H1 (cell line): ENCODE data around the gene FRY. TPM values are rescaled to one million over a fixed set of nuclear protein-coding genes. Genes with fewer than 3 reads are reported as not detected.
"Not testable (repeated sequence)": the region's sequence is repeated elsewhere in the genome, so short reads cannot be mapped to it uniquely, and the experiment has no call there.

Experiments used
- CTCF ChIA-PET: fragments of 300-600 bp; sonication (Branson Sonifier 250); formaldehyde crosslinking; loops from one replicate; lab custom pipeline; 2021; ENCODE audit not compliant: partially characterized antibody; lab: Charles Lee
- POLR2A ChIA-PET: fragments of 300-600 bp; sonication (Branson Sonifier 250); formaldehyde crosslinking; loops from one replicate; lab custom pipeline; 2021; ENCODE audit warnings: inconsistent platforms; ENCODE audit not compliant: partially characterized antibody; lab: Charles Lee
- DNase-seq, 2 experiments: peaks; one replicate each; pipeline versions ENCODE4 v3.0.0 to v3.0.0-alpha.2; 2010 to 2022; ENCODE audit warnings: low spot score in 2 of 2, low read depth in 1 of 2, mixed read lengths in 1 of 2
- FAIRE-seq: peaks from 2 replicates; lab custom pipeline; 2011; peaks lifted over from hg19 to GRCh38; lab: Jason Lieb, UNC
- H2AFZ ChIP-seq: 2 replicates; pipeline ENCODE4 v1.8.1; 2012; ENCODE audit warnings: low read length, inconsistent platforms
- H2AK5ac ChIP-seq: 2 replicates; pipeline ENCODE4 v1.6.1; 2013; ENCODE audit warnings: low read depth, low read length
- H2BK120ac ChIP-seq: replicated peaks from 2 replicates; pipeline ENCODE3; 2013; ENCODE audit warnings: low read depth, low read length, inconsistent platforms
- H2BK12ac ChIP-seq: 2 replicates; pipeline ENCODE4 v1.6.1; 2013; ENCODE audit warnings: low read depth, low read length
- H2BK15ac ChIP-seq: 2 replicates; pipeline ENCODE4 v1.6.1; 2013; ENCODE audit warnings: low read length
- H2BK20ac ChIP-seq: 2 replicates; pipeline ENCODE4 v1.6.1; 2013; ENCODE audit warnings: low read length
- H2BK5ac ChIP-seq: 2 replicates; pipeline ENCODE4 v1.6.1; 2013; ENCODE audit warnings: low read depth, low read length
- H3K14ac ChIP-seq: 2 replicates; pipeline ENCODE4 v1.6.1; 2013; ENCODE audit warnings: inconsistent platforms; ENCODE audit not compliant: insufficient read length
- H3K18ac ChIP-seq: 2 replicates; pipeline ENCODE4 v1.6.1; 2013; ENCODE audit warnings: low read length; ENCODE audit errors: extremely low read depth
- H3K23ac ChIP-seq: 2 replicates; pipeline ENCODE4 v1.6.1; 2013; ENCODE audit warnings: inconsistent platforms; ENCODE audit not compliant: insufficient read length
- H3K23me2 ChIP-seq: 2 replicates; pipeline ENCODE4 v1.6.1; 2013; ENCODE audit warnings: low read depth, low read length
- H3K27ac ChIP-seq: 2 replicates; pipeline ENCODE4 v1.6.1; 2011; ENCODE audit warnings: low read depth, low read length, inconsistent platforms
- H3K27me3 ChIP-seq, 4 experiments: replicated peaks in 1 of 4; 1 replicate in 1 of 4; 2 replicates in 3 of 4; pipeline versions ENCODE4 v1.6.1 to v1.8.1; 2011 to 2013; ENCODE audit warnings: low read length in 3 of 4, mild to moderate bottlenecking in 3 of 4, inconsistent platforms in 2 of 4, mixed read lengths in 2 of 4, moderate library complexity in 1 of 4; ENCODE audit not compliant: control insufficient read depth in 3 of 4, insufficient read depth in 3 of 4; ENCODE audit errors: extremely low read depth in 1 of 4
- H3K36me3 ChIP-seq, 4 experiments: 2 replicates each; pipeline versions ENCODE4 v1.6.1 to v1.8.1; 2011 to 2013; ENCODE audit warnings: mild to moderate bottlenecking in 4 of 4, low read length in 3 of 4, moderate library complexity in 2 of 4, control low read depth in 1 of 4, inconsistent platforms in 1 of 4; ENCODE audit not compliant: insufficient read depth in 4 of 4, control insufficient read depth in 2 of 4
- H3K4ac ChIP-seq: replicated peaks from 2 replicates; pipeline ENCODE3; 2013; ENCODE audit warnings: low read length, low read depth, mixed read lengths, inconsistent platforms; ENCODE audit not compliant: insufficient read length
- H3K4me1 ChIP-seq, 4 experiments: replicated peaks in 1 of 4; 1 replicate in 1 of 4; 2 replicates in 3 of 4; pipeline versions ENCODE4 v1.6.1 to v1.8.1; 2011 to 2013; ENCODE audit warnings: low read length in 3 of 4, inconsistent platforms in 2 of 4, mixed read lengths in 1 of 4; ENCODE audit not compliant: insufficient read depth in 4 of 4, control insufficient read depth in 3 of 4
- H3K4me2 ChIP-seq, 2 experiments: 2 replicates each; pipeline versions ENCODE4 v1.6.1 to v1.8.1; 2011 to 2013; ENCODE audit warnings: low read depth in 2 of 2, low read length in 2 of 2, control low read depth in 1 of 2, inconsistent platforms in 1 of 2, mild to moderate bottlenecking in 1 of 2; ENCODE audit not compliant: insufficient read depth in 1 of 2
- H3K4me3 ChIP-seq, 4 experiments: fragments of 200-600, 300-600 bp in 1 of 4; sonication (generic), shearing (Covaris generic), sonication (Bioruptor Twin) in 1 of 4; 2 replicates each; pipeline versions ENCODE4 v1.5.1 to v1.8.1; 2011 to 2016; ENCODE audit warnings: low read length in 4 of 4, low read depth in 3 of 4, control low read depth in 2 of 4, inconsistent platforms in 2 of 4, mild to moderate bottlenecking in 2 of 4, mixed read lengths in 1 of 4, moderate library complexity in 1 of 4; ENCODE audit not compliant: insufficient read depth in 2 of 4; ENCODE audit errors: extremely low read depth in 1 of 4
- H3K56ac ChIP-seq: replicated peaks from 2 replicates; pipeline ENCODE3; 2013; ENCODE audit warnings: low read depth, mild to moderate bottlenecking, mixed read lengths, low read length, inconsistent platforms; ENCODE audit not compliant: insufficient read length
- H3K79me1 ChIP-seq: 2 replicates; pipeline ENCODE4 v1.6.1; 2013; ENCODE audit warnings: low read depth, low read length, control low read depth
- H3K79me2 ChIP-seq, 2 experiments: 2 replicates each; pipeline versions ENCODE4 v1.6.1 to v1.8.1; 2012 to 2013; ENCODE audit warnings: low read length in 2 of 2, mild to moderate bottlenecking in 2 of 2, inconsistent platforms in 1 of 2; ENCODE audit not compliant: insufficient read depth in 2 of 2, control insufficient read depth in 1 of 2
- H3K9ac ChIP-seq, 4 experiments: replicated peaks in 1 of 4; 1 replicate in 1 of 4; 2 replicates in 3 of 4; pipeline versions ENCODE4 v1.6.1 to v1.8.1; 2011 to 2013; ENCODE audit warnings: low read depth in 3 of 4, low read length in 3 of 4, control low read depth in 2 of 4, mild to moderate bottlenecking in 2 of 4, moderate library complexity in 2 of 4, inconsistent platforms in 1 of 4; ENCODE audit errors: extremely low read depth in 1 of 4
- H3K9me3 ChIP-seq, 2 experiments: 2 replicates each; pipeline versions ENCODE4 v1.6.1 to v1.8.1; 2012 to 2013; ENCODE audit warnings: mild to moderate bottlenecking in 2 of 2, moderate library complexity in 2 of 2, control low read depth in 1 of 2, inconsistent platforms in 1 of 2, low read depth in 1 of 2, low read length in 1 of 2, mixed read lengths in 1 of 2; ENCODE audit not compliant: insufficient read depth in 2 of 2
- H4K20me1 ChIP-seq, 2 experiments: replicated peaks in 1 of 2; 2 replicates each; pipeline versions ENCODE3 to v1.8.1; 2011 to 2013; ENCODE audit warnings: inconsistent platforms in 2 of 2, low read length in 2 of 2, mild to moderate bottlenecking in 1 of 2; ENCODE audit not compliant: insufficient read depth in 2 of 2, control insufficient read depth in 1 of 2
- H4K5ac ChIP-seq: 2 replicates; pipeline ENCODE4 v1.6.1; 2013; ENCODE audit warnings: low read length, low read depth, mixed read lengths, inconsistent platforms; ENCODE audit not compliant: insufficient read length
- H4K8ac ChIP-seq: 2 replicates; pipeline ENCODE4 v1.8.0; 2013; ENCODE audit warnings: mild to moderate bottlenecking, moderate library complexity, low read length, inconsistent platforms; ENCODE audit not compliant: insufficient read depth; ENCODE audit errors: extremely low read depth
- H4K91ac ChIP-seq: replicated peaks from 2 replicates; pipeline ENCODE3; 2013; ENCODE audit warnings: low read length, mixed read lengths, inconsistent platforms; ENCODE audit not compliant: insufficient read length
- WGBS, 2 experiments: shearing (Covaris generic) in 1 of 2; methylation state at CpG; one replicate each; pipeline versions ENCODE4 v1.1.6 to v1.1.7; 2013 to 2015; ENCODE audit warnings: low lambda C conversion rate in 2 of 2, mixed read lengths in 2 of 2, inconsistent platforms in 1 of 2, low coverage in 1 of 2, missing lambda C conversion rate in 1 of 2; ENCODE audit not compliant: insufficient replicate concordance in 2 of 2, insufficient coverage in 1 of 2, insufficient read length in 1 of 2; ENCODE audit errors: extremely low coverage in 1 of 2, missing lambda C conversion rate in 1 of 2; 5-methylcytosine and 5-hydroxymethylcytosine counted together
- polyA plus RNA-seq, 7 experiments: library from polyadenylated mRNA; depleted of rRNA in 3 of 7; stranded (reverse) in 5 of 7; unstranded in 2 of 7; fragments of >200 nt in 5 of 7; fragments of 200-250 nt in 2 of 7; gene quantifications; 1 replicate in 5 of 7; 2 replicates in 1 of 7; 4 replicates in 1 of 7; pipeline versions ENCODE4 v1.2.1 to v1.2.3, GENCODE V29; 2011 to 2013; ENCODE audit warnings: missing spikeins in 2 of 7, mixed read lengths in 2 of 7
- total RNA-seq: library from RNA; stranded (reverse); fragmentation: NEBNext Ultra II Directional; extraction: Animal tissue kit (Norgen Biotek cat#: 25700); gene quantifications from 2 replicates; pipeline ENCODE4 v1.2.1, GENCODE V29; 2021

The FRY gene
- total and polyA plus RNA-seq, 2 of the 8 experiments (the other 6 are each of a cell fraction or from before 2014, with no cell fraction given), result 4.3 to 9.2 TPM

DNA sequence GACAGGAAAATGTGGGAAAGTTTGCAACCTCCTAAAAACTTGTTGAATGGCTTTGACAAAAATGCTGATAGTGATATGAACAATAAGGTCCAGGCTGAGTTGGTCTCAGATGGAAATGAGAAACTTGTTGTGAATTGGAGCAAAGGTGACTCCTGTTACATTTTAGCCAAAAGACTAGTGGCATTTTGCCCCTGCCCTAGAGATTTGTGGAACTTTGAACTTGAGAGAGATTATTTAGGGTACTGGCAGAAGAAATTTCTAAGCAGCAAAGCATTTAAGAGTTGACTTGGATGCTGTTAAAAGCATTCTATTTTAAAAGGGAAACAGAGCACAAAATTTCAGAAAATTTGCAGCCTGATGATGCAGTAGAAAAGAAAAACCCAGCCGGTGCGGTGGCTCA is 47.9 kb upstream of the FRY start:
- H3K56ac ChIP-seq, H2BK5ac ChIP-seq, H2BK12ac ChIP-seq, FAIRE-seq, H3K9me3 ChIP-seq, H3K79me2 ChIP-seq, H3K27ac ChIP-seq, H2AK5ac ChIP-seq, H4K5ac ChIP-seq, H2BK20ac ChIP-seq, H2BK15ac ChIP-seq, H4K91ac ChIP-seq, H3K14ac ChIP-seq, H3K4ac ChIP-seq, CTCF ChIA-PET, H3K9ac ChIP-seq, H4K20me1 ChIP-seq, H2BK120ac ChIP-seq, H3K27me3 ChIP-seq, H3K4me3 ChIP-seq, H3K23ac ChIP-seq, H3K36me3 ChIP-seq, H4K8ac ChIP-seq, H3K79me1 ChIP-seq, H2AFZ ChIP-seq, H3K4me2 ChIP-seq, DNase-seq, POLR2A ChIA-PET, H3K18ac ChIP-seq, H3K4me1 ChIP-seq, H3K23me2 ChIP-seq: not testable (repeated sequence)
- WGBS, 2 experiments, result 89% methylated on average over 2 of the region's 2 CpGs; no CpG with 5 or more reads in 1 of the 2 experiments

DNA sequence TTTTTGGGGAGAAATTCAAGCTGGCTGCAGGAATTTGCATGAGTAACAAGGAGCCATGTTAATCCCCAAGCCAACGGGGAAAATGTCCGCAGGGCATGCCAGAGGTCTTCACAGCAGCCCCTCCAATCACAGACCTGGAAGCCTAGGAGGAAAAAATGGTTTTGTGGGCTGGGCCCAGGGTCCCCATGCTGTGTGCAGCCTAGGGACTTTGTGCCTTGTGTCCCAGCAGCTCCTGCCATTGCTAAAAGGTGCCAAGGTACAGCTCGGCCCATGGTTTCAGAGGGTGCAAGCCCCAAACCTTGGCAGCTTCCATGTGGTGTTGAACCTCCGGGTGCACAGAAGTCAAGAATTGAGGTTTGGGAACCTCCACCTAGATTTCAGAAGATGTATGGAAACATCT is 47.2 kb upstream of the FRY start:
- H3K9me3 ChIP-seq, H3K14ac ChIP-seq, H3K27ac ChIP-seq, H2BK15ac ChIP-seq, POLR2A ChIA-PET, DNase-seq, H3K79me2 ChIP-seq, H3K18ac ChIP-seq, H2BK20ac ChIP-seq, H3K79me1 ChIP-seq, H3K4ac ChIP-seq, H3K4me2 ChIP-seq, H3K4me1 ChIP-seq, H4K5ac ChIP-seq, H3K23me2 ChIP-seq, H4K91ac ChIP-seq, H2BK12ac ChIP-seq, H4K20me1 ChIP-seq, H4K8ac ChIP-seq, H3K23ac ChIP-seq, FAIRE-seq, H3K56ac ChIP-seq, H2BK5ac ChIP-seq, H3K4me3 ChIP-seq, H2AK5ac ChIP-seq, H3K36me3 ChIP-seq, CTCF ChIA-PET, H2BK120ac ChIP-seq, H2AFZ ChIP-seq, H3K9ac ChIP-seq, H3K27me3 ChIP-seq: not testable (repeated sequence)
- 93% methylated on average over 4 of the region's 4 CpGs; no CpG with 5 or more reads in 1 of the 2 experiments for WGBS, 2 experiments
